ENCODE data around the gene CEBPG. TPM values are rescaled to one million over a fixed set of nuclear protein-coding genes. Genes with fewer than 3 reads are reported as not detected.

CEBPG gene
- polyA plus RNA-seq, 1 donor from 2014 or later: 67.5 TPM

DNA sequence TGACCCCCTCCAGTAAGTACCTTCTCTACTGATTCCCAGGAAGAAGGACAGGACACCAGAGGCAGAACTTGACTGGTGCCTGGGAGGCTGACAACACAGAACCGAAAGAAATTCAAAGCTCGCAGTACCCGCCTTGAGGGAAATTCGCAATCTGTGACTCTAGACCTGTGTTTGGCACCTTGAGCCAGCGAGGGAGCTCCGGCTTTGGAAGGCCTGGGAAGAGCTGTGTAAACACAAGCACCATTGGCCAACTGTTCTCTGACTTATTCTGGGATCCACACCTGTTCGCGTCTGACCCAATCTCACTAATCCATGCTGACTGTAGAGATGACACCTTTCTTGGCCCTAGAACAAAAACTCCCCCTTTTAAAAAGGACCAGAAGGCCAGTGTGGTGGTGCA lies 50.7 kb downstream of the CEBPG start:
- Histone ChIP-seq H3K27ac (ENCODE audit: low read length) (no peak overlapping the region), H3F3A (ENCODE audit: insufficient read depth, low read length, poor library complexity, severe bottlenecking) (no peaks in the 10 kb centered on the region), H3K9ac (ENCODE audit: low read length) (no peak overlapping the region)

DNA sequence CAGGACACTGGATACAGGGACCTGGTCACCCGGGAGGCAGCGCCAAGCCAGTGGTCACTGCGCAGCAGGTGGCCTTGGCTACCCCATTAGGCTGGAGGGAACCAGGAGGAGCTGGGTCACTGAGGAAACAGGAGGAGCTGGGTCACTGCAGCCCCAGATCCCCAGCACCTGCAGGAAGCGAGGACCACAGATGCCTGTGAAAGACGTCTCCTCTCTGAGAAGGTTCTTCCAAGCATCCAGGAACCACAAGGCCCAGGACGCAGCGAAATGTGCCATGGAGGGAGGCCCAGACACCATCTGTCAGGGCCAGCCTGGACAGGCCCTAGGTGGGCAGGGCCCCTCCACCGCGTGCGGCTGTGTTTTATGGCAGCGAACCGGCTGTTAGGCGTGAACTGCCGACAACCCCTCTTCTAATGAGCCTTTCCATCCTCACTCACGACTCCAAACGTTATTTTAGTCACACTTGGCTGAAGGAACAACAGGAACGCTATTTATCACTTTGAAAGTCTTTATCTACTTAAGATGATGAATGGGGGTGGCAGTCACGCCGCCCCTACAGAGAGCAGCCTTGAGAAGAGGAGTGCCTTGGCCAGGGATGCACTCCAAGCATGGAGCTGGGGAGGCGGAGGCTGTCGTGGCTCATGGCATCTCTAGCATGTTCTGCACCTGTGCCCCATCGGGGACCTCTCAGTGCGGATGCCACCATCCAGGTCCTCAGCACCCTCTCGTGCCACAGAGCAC lies 53.3 kb downstream of the CEBPG start:
- Histone ChIP-seq H3K4me3 (ENCODE audit: low read length) (no peak overlapping the region), H3K9ac (ENCODE audit: low read length) (no peak overlapping the region), H3K4me2 (ENCODE audit: low read length) (no peak overlapping the region), H3K36me3 (ENCODE audit: insufficient read depth, low read length) (no peaks in the 10 kb centered on the region), H3F3A (ENCODE audit: insufficient read depth, low read length, poor library complexity, severe bottlenecking) (no peaks in the 10 kb centered on the region), H4K20me1 (ENCODE audit: insufficient read depth) (no peaks in the 10 kb centered on the region), H3K27me3 (ENCODE audit: insufficient read depth, low read depth, low read length) (no peaks in the 10 kb centered on the region), H3K27ac (ENCODE audit: low read length) (no peak overlapping the region), H3K79me2 (replicated peaks; ENCODE audit: insufficient read depth, low read length) (no peaks in the 10 kb centered on the region), H3K9me2 (ENCODE audit: insufficient read depth, low read length) (no peaks in the 10 kb centered on the region), H3K9me3 (ENCODE audit: low read length) (no peaks in the 10 kb centered on the region), H2AFZ (ENCODE audit: low read depth, low read length) (no peak overlapping the region)
- TF ChIP-seq POLR2AphosphoS5 (IDR thresholded peaks at IDR 0.05) (no peak), EZH2 (IDR thresholded peaks at IDR 0.05; ENCODE audit: borderline replicate concordance, insufficient read depth, low read length, poor library complexity, severe bottlenecking) (no peak), EP300 (conservative IDR thresholded peaks at IDR 0.05; ENCODE audit: poor library complexity, severe bottlenecking) (no peak), MXI1 (conservative IDR thresholded peaks at IDR 0.05; ENCODE audit: poor library complexity, severe bottlenecking) (no peak), TAF1 (IDR thresholded peaks at IDR 0.05; ENCODE audit: low read depth) (no peak), SMC3 (conservative IDR thresholded peaks at IDR 0.05; ENCODE audit: poor library complexity) (no peak), RAD21 (conservative IDR thresholded peaks at IDR 0.05) (no peak)
- TF ChIP-seq, protein P1, sequence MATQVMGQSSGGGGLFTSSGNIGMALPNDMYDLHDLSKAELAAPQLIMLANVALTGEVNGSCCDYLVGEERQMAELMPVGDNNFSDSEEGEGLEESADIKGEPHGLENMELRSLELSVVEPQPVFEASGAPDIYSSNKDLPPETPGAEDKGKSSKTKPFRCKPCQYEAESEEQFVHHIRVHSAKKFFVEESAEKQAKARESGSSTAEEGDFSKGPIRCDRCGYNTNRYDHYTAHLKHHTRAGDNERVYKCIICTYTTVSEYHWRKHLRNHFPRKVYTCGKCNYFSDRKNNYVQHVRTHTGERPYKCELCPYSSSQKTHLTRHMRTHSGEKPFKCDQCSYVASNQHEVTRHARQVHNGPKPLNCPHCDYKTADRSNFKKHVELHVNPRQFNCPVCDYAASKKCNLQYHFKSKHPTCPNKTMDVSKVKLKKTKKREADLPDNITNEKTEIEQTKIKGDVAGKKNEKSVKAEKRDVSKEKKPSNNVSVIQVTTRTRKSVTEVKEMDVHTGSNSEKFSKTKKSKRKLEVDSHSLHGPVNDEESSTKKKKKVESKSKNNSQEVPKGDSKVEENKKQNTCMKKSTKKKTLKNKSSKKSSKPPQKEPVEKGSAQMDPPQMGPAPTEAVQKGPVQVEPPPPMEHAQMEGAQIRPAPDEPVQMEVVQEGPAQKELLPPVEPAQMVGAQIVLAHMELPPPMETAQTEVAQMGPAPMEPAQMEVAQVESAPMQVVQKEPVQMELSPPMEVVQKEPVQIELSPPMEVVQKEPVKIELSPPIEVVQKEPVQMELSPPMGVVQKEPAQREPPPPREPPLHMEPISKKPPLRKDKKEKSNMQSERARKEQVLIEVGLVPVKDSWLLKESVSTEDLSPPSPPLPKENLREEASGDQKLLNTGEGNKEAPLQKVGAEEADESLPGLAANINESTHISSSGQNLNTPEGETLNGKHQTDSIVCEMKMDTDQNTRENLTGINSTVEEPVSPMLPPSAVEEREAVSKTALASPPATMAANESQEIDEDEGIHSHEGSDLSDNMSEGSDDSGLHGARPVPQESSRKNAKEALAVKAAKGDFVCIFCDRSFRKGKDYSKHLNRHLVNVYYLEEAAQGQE (IDR thresholded peaks at IDR 0.05; ENCODE audit: borderline replicate concordance): no peak
- TF ChIP-seq, protein P2, sequence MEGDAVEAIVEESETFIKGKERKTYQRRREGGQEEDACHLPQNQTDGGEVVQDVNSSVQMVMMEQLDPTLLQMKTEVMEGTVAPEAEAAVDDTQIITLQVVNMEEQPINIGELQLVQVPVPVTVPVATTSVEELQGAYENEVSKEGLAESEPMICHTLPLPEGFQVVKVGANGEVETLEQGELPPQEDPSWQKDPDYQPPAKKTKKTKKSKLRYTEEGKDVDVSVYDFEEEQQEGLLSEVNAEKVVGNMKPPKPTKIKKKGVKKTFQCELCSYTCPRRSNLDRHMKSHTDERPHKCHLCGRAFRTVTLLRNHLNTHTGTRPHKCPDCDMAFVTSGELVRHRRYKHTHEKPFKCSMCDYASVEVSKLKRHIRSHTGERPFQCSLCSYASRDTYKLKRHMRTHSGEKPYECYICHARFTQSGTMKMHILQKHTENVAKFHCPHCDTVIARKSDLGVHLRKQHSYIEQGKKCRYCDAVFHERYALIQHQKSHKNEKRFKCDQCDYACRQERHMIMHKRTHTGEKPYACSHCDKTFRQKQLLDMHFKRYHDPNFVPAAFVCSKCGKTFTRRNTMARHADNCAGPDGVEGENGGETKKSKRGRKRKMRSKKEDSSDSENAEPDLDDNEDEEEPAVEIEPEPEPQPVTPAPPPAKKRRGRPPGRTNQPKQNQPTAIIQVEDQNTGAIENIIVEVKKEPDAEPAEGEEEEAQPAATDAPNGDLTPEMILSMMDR (IDR thresholded peaks at IDR 0.05; ENCODE audit: poor library complexity, severe bottlenecking): no peak

More for the DNA sequence above, 50.7 kb downstream of the CEBPG start:
- H3K4me3 ChIP-seq (ENCODE audit: low read length): no peak overlapping the region
- no peaks in the 10 kb centered on the region for H3K79me2 ChIP-seq (replicated peaks; ENCODE audit: insufficient read depth, low read length)
- H3K9me2 ChIP-seq (ENCODE audit: insufficient read depth, low read length): no peaks in the 10 kb centered on the region
- no peaks in the 10 kb centered on the region for H3K36me3 ChIP-seq (ENCODE audit: insufficient read depth, low read length)
- no peaks in the 10 kb centered on the region for H3K9me3 ChIP-seq (ENCODE audit: low read length)
- H3K4me2 ChIP-seq (ENCODE audit: low read length): no peak overlapping the region
- no peak overlapping the region for H2AFZ ChIP-seq (ENCODE audit: low read depth, low read length)
- H4K20me1 ChIP-seq (ENCODE audit: insufficient read depth): no peaks in the 10 kb centered on the region
- no peak for TF ChIP-seq RAD21 (conservative IDR thresholded peaks at IDR 0.05)
- TF ChIP-seq, protein P1 (IDR thresholded peaks at IDR 0.05; ENCODE audit: borderline replicate concordance): no peak
- no peak for TF ChIP-seq MXI1 (conservative IDR thresholded peaks at IDR 0.05; ENCODE audit: poor library complexity, severe bottlenecking)
- no peak for TF ChIP-seq EZH2 (IDR thresholded peaks at IDR 0.05; ENCODE audit: borderline replicate concordance, insufficient read depth, low read length, poor library complexity, severe bottlenecking)
- TF ChIP-seq TAF1 (IDR thresholded peaks at IDR 0.05; ENCODE audit: low read depth): no peak
- H3K27me3 ChIP-seq (ENCODE audit: insufficient read depth, low read depth, low read length): no peaks in the 10 kb centered on the region
